ENCODE results near the gene GDPD1. TPM values are rescaled to one million over a fixed set of nuclear protein-coding genes. Genes with fewer than 3 reads are reported as not detected.

GDPD1 gene
- total RNA-seq (2014; rRNA removed; shearing (Covaris generic)) (2.3 and 3.7 TPM in 2 replicates), polyA plus RNA-seq (2016; fragmentation: Nextera tagmentation; extraction: Ambion mirVana) (0.40 and 0.86 TPM in 2 replicates)

- Histone ChIP-seq H3K9me2 (ENCODE audit: insufficient read depth) (no peaks in the 10 kb centered on the region), H3F3A (ENCODE audit: insufficient read depth) (peaks cover 7% of the 10 kb centered on the region; the same call in 1 of the 2 replicates), H4K20me1 (ENCODE audit: insufficient read depth) (no peaks in the 10 kb centered on the region), H2AFZ (peak within 1 kb of the TSS; percentile 100), H3K27ac (no peak within 1 kb of the TSS), H3K4me3 (peak within 1 kb of the TSS; percentile 99), H3K79me2 (ENCODE audit: insufficient read depth) (no peaks in the 10 kb centered on the region), H3K27me3 (replicated peaks; ENCODE audit: insufficient read depth) (no peaks in the 10 kb centered on the region), H3K4me2 (ENCODE audit: unreplicated experiment) (peak within 1 kb of the TSS; percentile 97), H3K9me3 (ENCODE audit: low read depth) (no peaks in the 10 kb centered on the region), H3K36me3 (ENCODE audit: low read depth) (no peaks in the 10 kb centered on the region), H3K9ac (peak within 1 kb of the TSS; percentile 71), H3K4me1 (ENCODE audit: insufficient read depth) (peaks cover 5% of the 10 kb centered on the region)
- no peak for TF ChIP-seq EZH2phosphoT487 (IDR thresholded peaks at IDR 0.05; ENCODE audit: insufficient read depth, low read depth)
- no peak for TF ChIP-seq EZH2 (IDR thresholded peaks at IDR 0.05; ENCODE audit: insufficient read depth, poor library complexity, severe bottlenecking)
- in situ Hi-C loops (cut with MboI) = no loop called here
- 1 to 2% methylated on average over 59 to 60 of the region's 60 CpGs for WGBS, 2 experiments (ENCODE audit: low coverage in 1 of 2, low lambda C conversion rate in 2 of 2, missing lambda C conversion rate in 2 of 2)
- DNase-seq = peak; percentile 97
Observed at GRCh38 chr17:59220328-59221158, at the start of gene GDPD1. TSS of gene GDPD1 (plus strand) at chr17:59220511. CDS start at chr17:59220610, 99 bp downstream.

- Histone ChIP-seq H3K27ac (no peak overlapping the region), H3K27me3 (replicated peaks; ENCODE audit: insufficient read depth) (no peaks in the 10 kb centered on the region), H3K9me3 (ENCODE audit: low read depth) (no peaks in the 10 kb centered on the region), H3K36me3 (ENCODE audit: low read depth) (no peaks in the 10 kb centered on the region; the same call in 1 of the 2 replicates), H4K20me1 (ENCODE audit: insufficient read depth) (no peaks in the 10 kb centered on the region), H3K79me2 (ENCODE audit: insufficient read depth) (peaks cover 17% of the 10 kb centered on the region), H3K4me3 (no peak overlapping the region), H2AFZ (no peak overlapping the region), H3K9ac (no peak overlapping the region), H3F3A (ENCODE audit: insufficient read depth) (no peaks in the 10 kb centered on the region), H3K4me2 (ENCODE audit: unreplicated experiment) (no peak overlapping the region), H3K9me2 (ENCODE audit: insufficient read depth) (no peaks in the 10 kb centered on the region), H3K4me1 (ENCODE audit: insufficient read depth) (0 out of 2 replicates have a peak, but pooled peaks cover 4% of the 10 kb centered on the region)
- no peak for DNase-seq
- in situ Hi-C loops (cut with MboI) = no loop called here
- 97 to 99% methylated on average over 14 to 17 of the region's 33 CpGs for WGBS, 2 experiments (ENCODE audit: low coverage in 1 of 2, low lambda C conversion rate in 2 of 2, missing lambda C conversion rate in 2 of 2)
- TF ChIP-seq EZH2 (IDR thresholded peaks at IDR 0.05; ENCODE audit: insufficient read depth, poor library complexity, severe bottlenecking) = no peak
- no peak for TF ChIP-seq EZH2phosphoT487 (IDR thresholded peaks at IDR 0.05; ENCODE audit: insufficient read depth, low read depth)
Observed at GRCh38 chr17:59172436-59173004, 47.8 kb upstream of the GDPD1 start.

DNA sequence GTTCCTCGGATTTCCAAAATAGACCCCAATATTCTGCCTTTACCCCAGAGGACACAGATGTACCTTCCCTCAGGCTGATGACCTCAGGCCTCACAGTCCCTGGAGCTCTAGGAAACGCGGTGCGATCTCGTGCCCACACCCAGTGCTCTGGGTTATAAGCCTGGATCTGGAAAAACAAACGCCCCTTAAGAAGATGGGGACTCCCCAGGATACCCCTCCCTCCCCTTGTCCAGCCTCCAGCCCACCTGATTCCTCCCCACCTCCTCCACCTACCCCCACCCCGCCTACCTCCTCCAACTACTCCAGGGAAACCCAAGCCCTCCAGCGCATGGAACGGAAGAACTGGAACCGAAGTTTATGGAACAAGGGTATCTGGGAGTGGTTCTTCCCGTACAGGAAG is 45.6 kb upstream of the GDPD1 start:
- Histone ChIP-seq H3K9me3 (ENCODE audit: low read depth) (no peaks in the 10 kb centered on the region), H3K4me2 (ENCODE audit: unreplicated experiment) (no peak overlapping the region), H3K27ac (no peak overlapping the region), H2AFZ (no peak overlapping the region), H3F3A (ENCODE audit: insufficient read depth) (no peaks in the 10 kb centered on the region), H3K36me3 (ENCODE audit: low read depth) (no peaks in the 10 kb centered on the region; the same call in 1 of the 2 replicates), H3K9me2 (ENCODE audit: insufficient read depth) (no peaks in the 10 kb centered on the region), H4K20me1 (ENCODE audit: insufficient read depth) (no peaks in the 10 kb centered on the region), H3K79me2 (ENCODE audit: insufficient read depth) (no peaks in the 10 kb centered on the region; the same call in 1 of the 2 replicates), H3K4me1 (ENCODE audit: insufficient read depth) (no peaks in the 10 kb centered on the region), H3K9ac (no peak overlapping the region), H3K27me3 (replicated peaks; ENCODE audit: insufficient read depth) (no peaks in the 10 kb centered on the region), H3K4me3 (no peak overlapping the region)
- no peak for TF ChIP-seq EZH2phosphoT487 (IDR thresholded peaks at IDR 0.05; ENCODE audit: insufficient read depth, low read depth)
- TF ChIP-seq EZH2 (IDR thresholded peaks at IDR 0.05; ENCODE audit: insufficient read depth, poor library complexity, severe bottlenecking) = no peak
- DNase-seq = no peak
- in situ Hi-C loops (cut with MboI) = no loop called here
- WGBS, 2 experiments (ENCODE audit: low coverage in 1 of 2, low lambda C conversion rate in 2 of 2, missing lambda C conversion rate in 2 of 2) = 95 to 98% methylated on average over 7 to 11 of the region's 11 CpGs

DNA sequence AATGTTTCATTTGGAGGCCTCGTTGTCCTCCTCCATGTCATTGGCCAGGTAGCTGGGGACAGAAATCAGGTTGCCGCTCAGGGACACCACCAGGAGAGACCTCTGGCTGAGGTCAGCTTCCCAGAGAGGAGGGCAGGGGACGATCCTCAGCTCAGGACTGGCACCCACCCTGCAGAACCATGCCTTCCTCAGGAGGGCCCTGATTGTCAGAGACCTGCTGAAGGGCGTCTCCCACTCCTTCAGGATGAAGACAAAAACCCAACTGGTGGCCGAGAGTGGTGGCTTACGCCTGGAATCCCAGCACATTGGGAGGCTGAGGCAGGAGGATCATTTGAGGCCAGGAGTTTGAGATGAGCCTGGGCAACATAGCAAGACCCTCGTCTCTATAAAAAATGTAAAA is 45.2 kb upstream of the GDPD1 start:
- Histone ChIP-seq H3K27ac (no peak overlapping the region), H3K4me2 (ENCODE audit: unreplicated experiment) (no peak overlapping the region), H3K4me3 (no peak overlapping the region), H3K79me2 (ENCODE audit: insufficient read depth) (no peaks in the 10 kb centered on the region; the same call in 1 of the 2 replicates), H3F3A (ENCODE audit: insufficient read depth) (no peaks in the 10 kb centered on the region), H3K4me1 (ENCODE audit: insufficient read depth) (no peaks in the 10 kb centered on the region), H3K9me3 (ENCODE audit: low read depth) (no peaks in the 10 kb centered on the region), H3K9ac (no peak overlapping the region), H2AFZ (no peak overlapping the region), H3K27me3 (replicated peaks; ENCODE audit: insufficient read depth) (no peaks in the 10 kb centered on the region), H3K36me3 (ENCODE audit: low read depth) (no peaks in the 10 kb centered on the region; the same call in 1 of the 2 replicates), H4K20me1 (ENCODE audit: insufficient read depth) (no peaks in the 10 kb centered on the region), H3K9me2 (ENCODE audit: insufficient read depth) (no peaks in the 10 kb centered on the region)
- DNase-seq = no peak
- in situ Hi-C loops (cut with MboI) = no loop called here
- 96 to 100% methylated on average over 7 of the region's 7 CpGs for WGBS, 2 experiments (ENCODE audit: low coverage in 1 of 2, low lambda C conversion rate in 2 of 2, missing lambda C conversion rate in 2 of 2)
- TF ChIP-seq EZH2phosphoT487 (IDR thresholded peaks at IDR 0.05; ENCODE audit: insufficient read depth, low read depth) (no peak), EZH2 (IDR thresholded peaks at IDR 0.05; ENCODE audit: insufficient read depth, poor library complexity, severe bottlenecking) (no peak)
